NT2/D1 (cell line): ENCODE measurements around the gene EFNB1.

Source experiments
- YY1 ChIP-seq: IDR thresholded peaks from 2 replicates; pipeline ENCODE4 v1.6.1; 2011; ENCODE audit not compliant: insufficient read length, insufficient read depth
- ZNF274 ChIP-seq: IDR thresholded peaks from 2 replicates; pipeline ENCODE4 v1.6.1; 2011; ENCODE audit warnings: mild to moderate bottlenecking, low read depth, low read length

GRCh38 chrX:68832516-68833447 lies 4.0 kb downstream of the EFNB1 start:
- no peak for TF ChIP-seq ZNF274
- TF ChIP-seq YY1 = no peak
